WTC11 (cell line): Measurements from ENCODE around the gene FAM53A.

Experiments
- AFF4 ChIP-seq: sonication (generic); formaldehyde crosslinking; IDR thresholded peaks from 2 replicates; pipeline ENCODE4 v1.8.1; 2023; ENCODE audit warnings: mild to moderate bottlenecking, missing genetic modification reagents, borderline replicate concordance
- ATF1 ChIP-seq: sonication (generic); formaldehyde crosslinking; IDR thresholded peaks from 2 replicates; pipeline ENCODE4 v1.8.1; 2023; ENCODE audit warnings: mild to moderate bottlenecking, moderate library complexity, missing genetic modification reagents
- CDX4 ChIP-seq: fragments of 250-450 bp; sonication (Bioruptor Pico); IDR thresholded peaks from 2 replicates; pipeline ENCODE4 v1.9.0; 2021; ENCODE audit warnings: moderate library complexity, mild to moderate bottlenecking, inconsistent platforms, borderline replicate concordance
- CTCF ChIP-seq: fragments of 200-600 bp; IDR thresholded peaks from 2 replicates; pipeline ENCODE4 v1.8.0; 2022; ENCODE audit warnings: antibody characterized with exemption
- ELF4 ChIP-seq: sonication (generic); formaldehyde crosslinking; IDR thresholded peaks from 2 replicates; pipeline ENCODE4 v1.8.1; 2022; ENCODE audit warnings: low read depth, mild to moderate bottlenecking, moderate library complexity, missing genetic modification reagents
- FOXP4 ChIP-seq: sonication (generic); formaldehyde crosslinking; IDR thresholded peaks from 2 replicates; pipeline ENCODE4 v1.8.0; 2022; ENCODE audit warnings: mild to moderate bottlenecking, missing genetic modification reagents
- HMGA2 ChIP-seq: fragments of 250-450 bp; sonication (Bioruptor Pico); IDR thresholded peaks from 2 replicates; pipeline ENCODE4 v1.4.0; 2021; ENCODE audit warnings: mild to moderate bottlenecking, moderate library complexity
- MXD4 ChIP-seq: fragments of 250-450 bp; sonication (Bioruptor Pico); IDR thresholded peaks from 2 replicates; pipeline ENCODE4 v1.8.0; 2021; ENCODE audit warnings: mild to moderate bottlenecking, moderate library complexity, borderline replicate concordance
- NR1H2 ChIP-seq: sonication (generic); formaldehyde crosslinking; IDR thresholded peaks from 2 replicates; pipeline ENCODE4 v1.9.0; 2021; ENCODE audit warnings: mild to moderate bottlenecking, moderate library complexity, missing genetic modification reagents
- NR2C2 ChIP-seq: sonication (generic); formaldehyde crosslinking; IDR thresholded peaks from 2 replicates; pipeline ENCODE4 v1.8.0; 2022; ENCODE audit warnings: mild to moderate bottlenecking, missing genetic modification reagents
- SP1 ChIP-seq: sonication (generic); formaldehyde crosslinking; conservative IDR thresholded peaks from 2 replicates; pipeline ENCODE4 v1.8.1; 2022; ENCODE audit warnings: missing genetic modification reagents
- USF2 ChIP-seq: sonication (generic); formaldehyde crosslinking; IDR thresholded peaks from 2 replicates; pipeline ENCODE4 v1.8.1; 2023; ENCODE audit warnings: mild to moderate bottlenecking, missing genetic modification reagents, moderate library complexity

- TF ChIP-seq CTCF (no peak), MXD4 (no peak), FOXP4 (CRISPR knock-in tag) (no peak), NR2C2 (CRISPR knock-in tag) (no peak), USF2 (no peak), NR1H2 (CRISPR knock-in tag) (no peak), CDX4 (CRISPR knock-in tag) (no peak), HMGA2 (CRISPR knock-in tag) (no peak), AFF4 (CRISPR knock-in tag) (no peak), SP1 (CRISPR knock-in tag) (no peak), ELF4 (CRISPR knock-in tag) (no peak), ATF1 (CRISPR knock-in tag) (no peak)
These were observed 41.4 kb upstream of the FAM53A start for GRCh38 chr4:1725521-1725920.
